ENCODE results near the gene CEP164. TPM values are rescaled to one million over a fixed set of nuclear protein-coding genes. Genes with fewer than 3 reads are reported as not detected.

Gene CEP164
- total and polyA plus RNA-seq, 9 of the 15 experiments (the other 6 are each of a cell fraction or from before 2014, with no cell fraction given) = 2.1 to 16.5 (median 10.4) TPM

DNA sequence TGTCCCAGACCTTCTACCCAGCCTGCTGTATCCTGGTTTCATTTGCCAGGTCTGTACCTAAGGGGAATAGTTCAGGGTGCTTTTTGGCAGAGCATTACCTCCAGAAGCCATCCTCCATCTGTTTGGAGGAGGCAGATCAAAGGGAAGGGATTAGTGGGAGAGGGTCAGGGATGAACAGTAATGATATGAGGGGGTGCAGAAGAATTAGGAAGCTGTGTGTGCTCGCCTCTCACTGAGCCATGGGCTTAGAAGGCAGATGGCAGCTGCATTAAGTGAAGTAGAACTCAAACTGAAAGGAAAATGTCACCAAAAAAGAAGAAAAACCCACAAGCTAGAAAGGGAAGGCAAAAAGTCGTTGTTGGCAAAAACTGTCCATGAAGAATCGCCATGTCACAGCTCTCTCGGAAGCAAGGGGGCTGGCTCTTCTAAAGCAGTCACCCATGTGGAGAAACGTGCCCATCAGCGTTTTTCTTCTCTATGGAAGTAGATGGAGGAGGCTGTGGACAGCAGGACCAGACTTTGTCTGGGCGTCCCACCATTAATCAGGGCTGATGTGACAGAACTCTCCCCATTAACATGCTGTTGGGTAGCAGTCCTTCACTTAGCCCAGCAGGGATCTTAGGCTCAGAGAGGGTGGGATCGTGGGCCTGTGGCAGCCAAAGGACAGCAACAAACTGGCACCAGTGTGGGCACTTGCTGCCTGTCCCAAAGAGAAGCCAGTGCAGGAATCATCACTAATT lies 46.8 kb downstream of the CEP164 start (continued):
- TF ChIP-seq, protein P1, sequence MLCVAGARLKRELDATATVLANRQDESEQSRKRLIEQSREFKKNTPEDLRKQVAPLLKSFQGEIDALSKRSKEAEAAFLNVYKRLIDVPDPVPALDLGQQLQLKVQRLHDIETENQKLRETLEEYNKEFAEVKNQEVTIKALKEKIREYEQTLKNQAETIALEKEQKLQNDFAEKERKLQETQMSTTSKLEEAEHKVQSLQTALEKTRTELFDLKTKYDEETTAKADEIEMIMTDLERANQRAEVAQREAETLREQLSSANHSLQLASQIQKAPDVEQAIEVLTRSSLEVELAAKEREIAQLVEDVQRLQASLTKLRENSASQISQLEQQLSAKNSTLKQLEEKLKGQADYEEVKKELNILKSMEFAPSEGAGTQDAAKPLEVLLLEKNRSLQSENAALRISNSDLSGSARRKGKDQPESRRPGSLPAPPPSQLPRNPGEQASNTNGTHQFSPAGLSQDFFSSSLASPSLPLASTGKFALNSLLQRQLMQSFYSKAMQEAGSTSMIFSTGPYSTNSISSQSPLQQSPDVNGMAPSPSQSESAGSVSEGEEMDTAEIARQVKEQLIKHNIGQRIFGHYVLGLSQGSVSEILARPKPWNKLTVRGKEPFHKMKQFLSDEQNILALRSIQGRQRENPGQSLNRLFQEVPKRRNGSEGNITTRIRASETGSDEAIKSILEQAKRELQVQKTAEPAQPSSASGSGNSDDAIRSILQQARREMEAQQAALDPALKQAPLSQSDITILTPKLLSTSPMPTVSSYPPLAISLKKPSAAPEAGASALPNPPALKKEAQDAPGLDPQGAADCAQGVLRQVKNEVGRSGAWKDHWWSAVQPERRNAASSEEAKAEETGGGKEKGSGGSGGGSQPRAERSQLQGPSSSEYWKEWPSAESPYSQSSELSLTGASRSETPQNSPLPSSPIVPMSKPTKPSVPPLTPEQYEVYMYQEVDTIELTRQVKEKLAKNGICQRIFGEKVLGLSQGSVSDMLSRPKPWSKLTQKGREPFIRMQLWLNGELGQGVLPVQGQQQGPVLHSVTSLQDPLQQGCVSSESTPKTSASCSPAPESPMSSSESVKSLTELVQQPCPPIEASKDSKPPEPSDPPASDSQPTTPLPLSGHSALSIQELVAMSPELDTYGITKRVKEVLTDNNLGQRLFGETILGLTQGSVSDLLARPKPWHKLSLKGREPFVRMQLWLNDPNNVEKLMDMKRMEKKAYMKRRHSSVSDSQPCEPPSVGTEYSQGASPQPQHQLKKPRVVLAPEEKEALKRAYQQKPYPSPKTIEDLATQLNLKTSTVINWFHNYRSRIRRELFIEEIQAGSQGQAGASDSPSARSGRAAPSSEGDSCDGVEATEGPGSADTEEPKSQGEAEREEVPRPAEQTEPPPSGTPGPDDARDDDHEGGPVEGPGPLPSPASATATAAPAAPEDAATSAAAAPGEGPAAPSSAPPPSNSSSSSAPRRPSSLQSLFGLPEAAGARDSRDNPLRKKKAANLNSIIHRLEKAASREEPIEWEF (CRISPR knock-in tag; IDR thresholded peaks at IDR 0.05) = no peak
- TF ChIP-seq ZSCAN29 (IDR thresholded peaks at IDR 0.05) (no peak), NFIC (IDR thresholded peaks at IDR 0.05) (no peak), NR2F6 (CRISPR knock-in tag; IDR thresholded peaks at IDR 0.05) (no peak), SETDB1 (IDR thresholded peaks at IDR 0.05; ENCODE audit: low read length) (no peak)

DNA sequence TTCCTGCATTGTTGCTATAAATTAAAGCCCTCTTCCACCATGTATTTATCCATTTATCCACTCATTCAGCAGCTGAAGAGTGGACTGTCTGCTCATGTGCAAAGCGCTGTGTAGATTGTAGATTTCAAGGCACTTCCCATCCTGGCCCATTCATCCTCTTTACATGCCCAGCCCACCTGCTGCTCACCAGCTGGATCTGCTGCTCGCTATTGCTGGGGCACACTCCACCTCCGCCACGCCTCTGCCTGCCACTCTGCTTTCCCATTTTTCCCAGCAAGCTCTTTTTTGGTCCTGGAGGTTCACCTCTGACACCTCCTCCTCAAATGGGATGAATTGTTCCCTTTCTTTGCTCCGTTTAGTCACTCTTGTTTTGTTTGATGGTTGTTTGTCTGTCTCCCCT lies 48.3 kb downstream of the CEP164 start:
- Histone ChIP-seq H3K4me2 (ENCODE audit: insufficient read depth, low read length) (no peak overlapping the region), H3K4me1 (replicated peaks in 1 of 2; ENCODE audit: control insufficient read depth in 2 of 2, insufficient read depth in 2 of 2, low read length in 2 of 2) (no peaks in the 10 kb centered on the region), H2AFZ (ENCODE audit: low read depth, low read length) (no peak overlapping the region), H3K27me3 (ENCODE audit: control insufficient read depth in 2 of 2, insufficient read depth in 2 of 2, low read length in 2 of 2) (no peaks in the 10 kb centered on the region), H4K20me1 (replicated peaks; ENCODE audit: control insufficient read depth, insufficient read depth, low read length) (no peaks in the 10 kb centered on the region), H3K4me3 (no peak overlapping the region), H3K9me3 (replicated peaks; ENCODE audit: control insufficient read depth, insufficient read depth, low read depth, low read length) (no peaks in the 10 kb centered on the region), H3K79me2 (ENCODE audit: control insufficient read depth, insufficient read depth, low read length) (no peaks in the 10 kb centered on the region), H3K27ac (ENCODE audit: extremely low read depth, low read depth, low read length) (no peak overlapping the region), H3K36me3 (ENCODE audit: control insufficient read depth, insufficient read depth, low read length) (peaks cover 4% of the 10 kb centered on the region; the same call in 1 of the 3 replicates), H3K9ac (ENCODE audit: insufficient read depth in 1 of 2, low read depth in 2 of 2, low read length in 2 of 2) (no peak overlapping the region), H3K9me1 (ENCODE audit: control insufficient read depth, insufficient read depth, low read length) (no peaks in the 10 kb centered on the region)
- FAIRE-seq = no peak
- BruUV-seq (replicated peaks) = no TSS peak
- intact Hi-C loops (cut with micrococcal nuclease) (no loop called here), in situ Hi-C loops (cut with MboI) (no loop called here)
- CTCF ChIA-PET (ENCODE audit: low intra/inter-chr PET ratio) = no interaction called here
- no peak for ATAC-seq
- WGBS (ENCODE audit: insufficient coverage, low coverage, missing lambda C conversion rate) = 69% methylated on average over 5 of the region's 5 CpGs
- no peak for DNase-seq (ENCODE audit: extremely low read depth in 1 of 4, low spot score in 3 of 4)
- POLR2A ChIA-PET = interaction anchor here (1.1 to 1.2 kb wide), 2 partner anchors 8 to 16 kb away, joined by 3 to 4 read pairs; no protein-coding TSS in a partner anchor
- TF ChIP-seq NCOA4 (IDR thresholded peaks at IDR 0.05; ENCODE audit: partially characterized antibody) (no peak), RBM25 (IDR thresholded peaks at IDR 0.05; ENCODE audit: low read depth, low read length, severe bottlenecking) (no peak), ZNF589 (CRISPR knock-in tag; IDR thresholded peaks at IDR 0.05; ENCODE audit: low read depth) (no peak), GATAD2B (IDR thresholded peaks at IDR 0.05; ENCODE audit: borderline replicate concordance) (no peak), RFX7 (CRISPR knock-in tag; IDR thresholded peaks at IDR 0.05) (no peak), ZNF124 (CRISPR knock-in tag; IDR thresholded peaks at IDR 0.05) (no peak), ZNF224 (CRISPR knock-in tag; IDR thresholded peaks at IDR 0.05) (no peak), ZNF232 (CRISPR knock-in tag; IDR thresholded peaks at IDR 0.05) (no peak)
- TF ChIP-seq, protein P2, sequence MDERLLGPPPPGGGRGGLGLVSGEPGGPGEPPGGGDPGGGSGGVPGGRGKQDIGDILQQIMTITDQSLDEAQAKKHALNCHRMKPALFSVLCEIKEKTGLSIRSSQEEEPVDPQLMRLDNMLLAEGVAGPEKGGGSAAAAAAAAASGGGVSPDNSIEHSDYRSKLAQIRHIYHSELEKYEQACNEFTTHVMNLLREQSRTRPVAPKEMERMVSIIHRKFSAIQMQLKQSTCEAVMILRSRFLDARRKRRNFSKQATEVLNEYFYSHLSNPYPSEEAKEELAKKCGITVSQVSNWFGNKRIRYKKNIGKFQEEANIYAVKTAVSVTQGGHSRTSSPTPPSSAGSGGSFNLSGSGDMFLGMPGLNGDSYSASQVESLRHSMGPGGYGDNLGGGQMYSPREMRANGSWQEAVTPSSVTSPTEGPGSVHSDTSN (CRISPR knock-in tag; IDR thresholded peaks at IDR 0.05; ENCODE audit: low read depth) = no peak
- TF ChIP-seq, protein P2 (tag; conservative IDR thresholded peaks at IDR 0.05; ENCODE audit: low read depth) = no peak
